CD4-positive, CD25-positive, alpha-beta regulatory T cell (primary cell): Measurements from ENCODE around the gene MTX1. TPM values are rescaled to one million over a fixed set of nuclear protein-coding genes. Genes with fewer than 3 reads are reported as not detected.
A peak's percentile ranks its signal among the peaks of the same experiment; 100 is the strongest.
"Not testable (repeated sequence)": the region's sequence is repeated elsewhere in the genome, so short reads cannot be mapped to it uniquely, and the experiment has no call there.

Experiments used
- ATAC-seq, 2 donors: fragments of 150-1000 bp; cut with Tn5 transposase; one replicate each; pipeline ENCODE4 v1.10.0; 2021; ENCODE audit warnings: low read depth in 2 of 2, moderate number of reproducible peaks in 2 of 2, moderate library complexity in 1 of 2
- DNase-seq, 3 donors: peaks; one replicate each; pipeline versions ENCODE4 v3.0.0 to v3.0.0-alpha.2; 2012 to 2022; ENCODE audit warnings: mixed read lengths in 1 of 3
- H3K27ac ChIP-seq: one replicate; pipeline ENCODE4 v1.7.0; 2013; ENCODE audit warnings: mild to moderate bottlenecking, low read length; ENCODE audit not compliant: insufficient read depth, poor library complexity, severe bottlenecking
- H3K27me3 ChIP-seq: one replicate; pipeline ENCODE4 v1.7.0; 2013; ENCODE audit warnings: low read length; ENCODE audit not compliant: control insufficient read depth, insufficient read depth
- H3K36me3 ChIP-seq: one replicate; pipeline ENCODE4 v1.7.0; 2013; ENCODE audit warnings: mild to moderate bottlenecking, low read length, moderate library complexity; ENCODE audit not compliant: control insufficient read depth, insufficient read depth
- H3K4me1 ChIP-seq: 2 replicates; pipeline ENCODE4 v1.7.0; 2013; ENCODE audit warnings: mild to moderate bottlenecking, low read length; ENCODE audit not compliant: insufficient read depth, control insufficient read depth, poor library complexity, severe bottlenecking
- H3K4me3 ChIP-seq: one replicate; pipeline ENCODE4 v1.7.0; 2013; ENCODE audit warnings: low read depth, mild to moderate bottlenecking, low read length, moderate library complexity
- H3K9me3 ChIP-seq, 2 experiments: 1 replicate in 1 of 2; 2 replicates in 1 of 2; pipeline ENCODE4 v1.7.0; 2013; ENCODE audit warnings: low read length in 2 of 2, mild to moderate bottlenecking in 1 of 2, moderate library complexity in 1 of 2; ENCODE audit not compliant: control insufficient read depth in 2 of 2
- H3K27ac Mint-ChIP-seq, 3 donors: one replicate each; pipeline ENCODE4 v1.8.0; 2020 to 2022; ENCODE audit warnings: mild to moderate bottlenecking in 3 of 3, mixed read lengths in 3 of 3, moderate library complexity in 2 of 3
- H3K27me3 Mint-ChIP-seq: one replicate; pipeline ENCODE4 v1.8.0; 2022; ENCODE audit warnings: mild to moderate bottlenecking, mixed read lengths
- H3K36me3 Mint-ChIP-seq: one replicate; pipeline ENCODE4 v1.8.0; 2020; ENCODE audit warnings: mixed read lengths
- H3K4me1 Mint-ChIP-seq, 4 donors: one replicate each; pipeline ENCODE4 v1.8.0; 2020 to 2022; ENCODE audit warnings: mixed read lengths in 4 of 4, mild to moderate bottlenecking in 1 of 4
- H3K4me3 Mint-ChIP-seq, 4 donors: one replicate each; pipeline ENCODE4 v1.8.0; 2020 to 2022; ENCODE audit warnings: mild to moderate bottlenecking in 4 of 4, mixed read lengths in 4 of 4, moderate library complexity in 3 of 4
- H3K9me3 Mint-ChIP-seq, 7 donors: one replicate each; pipeline ENCODE4 v1.8.0; 2020 to 2022; ENCODE audit warnings: mixed read lengths in 7 of 7, mild to moderate bottlenecking in 3 of 7, moderate library complexity in 2 of 7
- polyA plus RNA-seq, 4 donors: library from polyadenylated mRNA; unstranded; fragments of 300-500 nt; fragmentation: Illumina TruSeq; gene quantifications; one replicate each; pipeline ENCODE4 v1.2.3, GENCODE V29; 2021
- total RNA-seq: library from RNA; stranded (reverse); gene quantifications from one replicate; pipeline ENCODE4 v1.2.3, GENCODE V29; 2022

MTX1 gene, protein sequence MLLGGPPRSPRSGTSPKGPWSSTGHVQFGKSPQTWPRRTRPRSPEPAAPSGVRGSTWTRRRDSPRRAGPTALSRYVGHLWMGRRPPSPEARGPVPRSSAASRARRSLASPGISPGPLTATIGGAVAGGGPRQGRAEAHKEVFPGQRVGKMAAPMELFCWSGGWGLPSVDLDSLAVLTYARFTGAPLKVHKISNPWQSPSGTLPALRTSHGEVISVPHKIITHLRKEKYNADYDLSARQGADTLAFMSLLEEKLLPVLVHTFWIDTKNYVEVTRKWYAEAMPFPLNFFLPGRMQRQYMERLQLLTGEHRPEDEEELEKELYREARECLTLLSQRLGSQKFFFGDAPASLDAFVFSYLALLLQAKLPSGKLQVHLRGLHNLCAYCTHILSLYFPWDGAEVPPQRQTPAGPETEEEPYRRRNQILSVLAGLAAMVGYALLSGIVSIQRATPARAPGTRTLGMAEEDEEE
- total RNA-seq (18.4 TPM), polyA plus RNA-seq (10 to 100 TPM; 44.3 to 52.2 (median 49.0) TPM)

DNA sequence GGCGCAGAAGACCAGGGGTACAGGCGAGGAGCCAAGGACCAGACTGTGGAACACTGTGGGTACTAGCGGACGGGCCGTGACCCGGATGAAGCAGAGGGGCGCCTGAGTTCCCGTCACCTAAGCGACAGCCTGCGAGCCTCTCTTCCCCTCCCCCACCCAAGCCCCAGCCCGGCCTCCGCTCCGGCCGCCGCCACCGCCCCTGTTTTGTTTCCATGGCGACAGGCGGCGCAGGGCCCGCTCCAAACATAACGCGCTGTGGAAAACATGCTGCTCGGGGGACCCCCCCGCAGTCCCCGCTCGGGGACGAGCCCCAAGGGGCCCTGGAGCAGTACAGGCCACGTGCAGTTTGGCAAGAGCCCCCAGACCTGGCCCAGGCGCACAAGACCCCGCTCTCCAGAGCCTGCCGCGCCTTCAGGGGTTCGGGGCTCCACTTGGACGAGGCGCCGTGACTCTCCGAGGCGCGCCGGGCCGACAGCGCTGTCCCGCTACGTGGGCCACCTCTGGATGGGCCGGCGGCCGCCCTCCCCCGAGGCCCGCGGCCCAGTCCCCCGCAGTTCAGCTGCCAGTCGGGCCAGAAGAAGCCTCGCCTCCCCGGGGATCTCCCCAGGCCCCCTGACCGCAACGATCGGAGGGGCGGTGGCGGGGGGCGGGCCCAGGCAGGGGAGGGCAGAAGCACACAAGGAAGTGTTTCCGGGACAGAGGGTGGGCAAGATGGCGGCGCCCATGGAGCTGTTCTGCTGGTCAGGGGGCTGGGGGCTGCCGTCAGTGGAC is at the start of gene MTX1:
Gene MTX1 (plus strand): TSS at position 155 of the 771 bp plus-strand sequence. CDS start 110 bp downstream, at position 265.
- DNase-seq = peak; percentile 87 to 89 (median 88)
- Histone ChIP-seq H3K27ac (peak within 1 kb of the TSS; percentile 99), H3K9me3 (no peaks in the 10 kb centered on the region), H3K36me3 (peaks cover 4% of the 10 kb centered on the region), H3K27me3 (no peaks in the 10 kb centered on the region), H3K4me3 (peak within 1 kb of the TSS; percentile 93), H3K4me1 (peaks cover 27% of the 10 kb centered on the region)
- H3K9me3 Mint-ChIP-seq = no peaks in the 10 kb centered on the region
- H3K27me3 Mint-ChIP-seq = no peaks in the 10 kb centered on the region
- H3K4me3 Mint-ChIP-seq = peak within 1 kb of the TSS; percentile 87 to 96 (median 92)
- H3K4me1 Mint-ChIP-seq = peaks cover 5 to 27% (median 21%) of the 10 kb centered on the region in 4 donors
- H3K36me3 Mint-ChIP-seq = peaks cover 5% of the 10 kb centered on the region
- H3K27ac Mint-ChIP-seq = peak within 1 kb of the TSS; percentile 93 to 96 (median 95)
- peak; percentile 84 for ATAC-seq

DNA sequence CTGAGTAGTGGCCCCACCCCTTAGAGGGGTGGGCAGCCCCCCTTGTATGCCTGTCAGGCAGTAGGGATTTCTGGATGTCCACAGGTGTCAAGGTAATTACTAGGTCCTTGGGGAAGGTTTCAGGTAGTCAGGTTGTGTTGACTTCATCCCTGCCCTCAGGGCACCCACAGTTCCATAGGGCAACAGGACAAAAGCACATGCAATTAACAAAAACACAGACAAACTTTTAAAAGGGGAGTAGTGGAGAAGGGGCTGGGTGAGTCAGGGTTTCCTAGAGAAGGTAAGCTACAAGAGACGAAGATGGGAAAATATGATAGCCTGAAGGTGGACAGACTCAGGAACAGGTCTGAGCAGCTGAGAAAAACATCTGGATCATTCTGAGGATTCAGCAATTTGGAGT is 49.5 kb upstream of the MTX1 start:
- Mint-ChIP-seq H3K4me3 (no peak overlapping the region), H3K36me3 (no peaks in the 10 kb centered on the region), H3K4me1 (no peaks in the 10 kb centered on the region), H3K27ac (no peak overlapping the region), H3K9me3 (peaks cover 0 to 1% (median 0%) of the 10 kb centered on the region in 7 donors), H3K27me3 (peaks cover 23% of the 10 kb centered on the region)
- H3K4me3 ChIP-seq = no peak overlapping the region
- no peak for DNase-seq
- peaks cover 4% of the 10 kb centered on the region for H3K27me3 ChIP-seq
- H3K27ac ChIP-seq = no peak overlapping the region
- ATAC-seq = no peak
- no peaks in the 10 kb centered on the region for H3K4me1 ChIP-seq
- no peaks in the 10 kb centered on the region for H3K36me3 ChIP-seq
- no peaks in the 10 kb centered on the region for H3K9me3 ChIP-seq

DNA sequence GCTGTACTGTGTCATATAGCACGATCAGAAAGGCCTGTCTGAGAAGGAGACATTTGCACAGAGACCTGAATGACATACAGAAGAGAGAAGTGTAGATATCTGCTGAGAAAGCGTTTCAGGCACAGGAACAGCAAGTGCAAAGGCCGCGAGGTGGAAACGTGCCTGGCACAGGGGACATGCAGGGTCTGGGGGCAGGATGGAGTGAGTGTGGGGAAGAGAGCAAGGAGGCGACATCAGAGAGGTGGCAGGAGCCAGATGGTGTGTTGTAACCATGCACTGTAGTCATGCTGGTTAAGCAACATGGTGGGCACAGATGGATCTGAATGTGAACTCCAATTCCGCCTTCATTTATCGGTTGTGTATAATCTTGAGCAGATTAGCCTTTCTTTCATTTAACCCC is 48.4 kb upstream of the MTX1 start:
- Mint-ChIP-seq H3K4me3 (no peak overlapping the region), H3K36me3 (no peaks in the 10 kb centered on the region), H3K27me3 (peaks cover 13% of the 10 kb centered on the region), H3K9me3 (peaks cover 0 to 1% (median 0%) of the 10 kb centered on the region in 7 donors), H3K27ac (peak overlapping the region in 2 of 3 donors; percentile 29 to 57), H3K4me1 (no peaks in the 10 kb centered on the region)
- no peaks in the 10 kb centered on the region for H3K36me3 ChIP-seq
- no peak overlapping the region for H3K27ac ChIP-seq
- no peak for DNase-seq
- peaks cover 4% of the 10 kb centered on the region for H3K27me3 ChIP-seq
- no peaks in the 10 kb centered on the region for H3K4me1 ChIP-seq
- no peak for ATAC-seq
- H3K9me3 ChIP-seq = no peaks in the 10 kb centered on the region
- no peak overlapping the region for H3K4me3 ChIP-seq

DNA sequence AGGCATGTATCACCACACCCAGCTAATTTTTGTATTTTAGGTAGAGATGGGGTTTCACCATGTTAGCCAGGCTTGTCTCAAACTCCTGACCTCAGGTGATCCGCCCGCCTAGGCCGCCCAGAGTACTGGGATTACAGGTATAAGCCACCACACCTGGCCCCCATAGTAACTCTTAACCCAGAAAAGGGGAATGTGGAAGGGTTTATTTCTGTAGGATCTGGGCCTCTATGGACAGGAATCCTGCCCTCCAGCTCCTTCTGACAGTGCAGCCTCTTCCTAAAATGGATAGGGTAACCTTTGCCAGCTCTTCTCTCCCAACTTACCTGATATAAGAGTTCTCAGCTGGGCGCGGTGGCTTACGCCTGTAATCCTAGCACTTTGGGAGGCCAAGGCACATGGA is 45.9 kb upstream of the MTX1 start:
- not testable (repeated sequence) for H3K27me3 Mint-ChIP-seq, H3K27ac Mint-ChIP-seq, H3K9me3 Mint-ChIP-seq, H3K27me3 ChIP-seq, H3K27ac ChIP-seq, DNase-seq, H3K36me3 ChIP-seq, ATAC-seq, H3K9me3 ChIP-seq, H3K36me3 Mint-ChIP-seq, H3K4me3 ChIP-seq, H3K4me1 Mint-ChIP-seq, H3K4me3 Mint-ChIP-seq, H3K4me1 ChIP-seq

DNA sequence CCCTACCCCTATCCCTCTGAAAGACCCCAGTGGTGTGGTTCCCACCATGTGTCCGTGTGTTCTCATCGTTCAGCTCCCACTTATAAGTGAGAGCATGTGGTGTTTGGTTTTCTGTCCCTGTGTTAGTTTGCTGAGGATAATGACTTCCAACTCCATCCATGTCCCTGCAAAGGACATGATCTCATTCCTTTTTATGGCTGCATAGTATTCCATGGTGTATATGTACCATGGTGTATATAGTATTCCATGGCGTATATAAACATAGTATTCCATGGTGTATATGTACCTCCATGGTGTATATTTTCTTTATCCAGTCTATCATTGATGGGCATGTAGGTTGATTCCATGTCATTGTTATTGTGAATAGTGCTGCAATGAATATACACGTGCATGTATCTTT is 44.7 kb upstream of the MTX1 start:
- DNase-seq, H3K27me3 Mint-ChIP-seq, H3K9me3 ChIP-seq, H3K27me3 ChIP-seq, H3K27ac Mint-ChIP-seq, H3K4me1 ChIP-seq, H3K27ac ChIP-seq, H3K4me3 ChIP-seq, H3K36me3 Mint-ChIP-seq, H3K4me3 Mint-ChIP-seq, H3K36me3 ChIP-seq, H3K9me3 Mint-ChIP-seq, ATAC-seq: not testable (repeated sequence)
- peaks cover 0 to 11% (median 6%) of the 10 kb centered on the region in 4 donors for H3K4me1 Mint-ChIP-seq

DNA sequence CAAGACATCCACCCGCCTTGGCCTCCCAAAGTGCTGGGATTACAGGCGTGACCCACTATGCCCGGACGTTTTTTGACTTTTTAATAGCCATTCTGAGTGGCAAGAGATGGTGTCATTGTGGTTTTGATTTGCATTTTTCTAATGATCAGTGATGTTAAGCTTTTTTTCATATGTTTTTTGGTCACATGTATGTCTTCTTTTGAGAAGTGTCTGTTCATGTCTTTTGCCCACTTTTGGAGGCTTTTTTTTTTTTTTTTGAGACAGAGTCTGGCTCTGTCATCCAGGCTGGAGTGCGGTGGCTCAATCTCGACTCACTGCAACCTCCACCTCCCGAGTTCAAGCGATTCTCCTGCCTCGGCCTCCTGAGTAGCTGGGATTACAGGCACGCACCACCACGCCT is 43.9 kb upstream of the MTX1 start:
- not testable (repeated sequence) for H3K27me3 ChIP-seq, H3K9me3 ChIP-seq, H3K4me3 Mint-ChIP-seq, H3K4me1 ChIP-seq, H3K27ac Mint-ChIP-seq, H3K36me3 ChIP-seq, H3K27me3 Mint-ChIP-seq, H3K27ac ChIP-seq, DNase-seq, H3K36me3 Mint-ChIP-seq, H3K9me3 Mint-ChIP-seq, H3K4me3 ChIP-seq, ATAC-seq
- H3K4me1 Mint-ChIP-seq = peaks cover 5 to 13% (median 9%) of the 10 kb centered on the region in 4 donors

DNA sequence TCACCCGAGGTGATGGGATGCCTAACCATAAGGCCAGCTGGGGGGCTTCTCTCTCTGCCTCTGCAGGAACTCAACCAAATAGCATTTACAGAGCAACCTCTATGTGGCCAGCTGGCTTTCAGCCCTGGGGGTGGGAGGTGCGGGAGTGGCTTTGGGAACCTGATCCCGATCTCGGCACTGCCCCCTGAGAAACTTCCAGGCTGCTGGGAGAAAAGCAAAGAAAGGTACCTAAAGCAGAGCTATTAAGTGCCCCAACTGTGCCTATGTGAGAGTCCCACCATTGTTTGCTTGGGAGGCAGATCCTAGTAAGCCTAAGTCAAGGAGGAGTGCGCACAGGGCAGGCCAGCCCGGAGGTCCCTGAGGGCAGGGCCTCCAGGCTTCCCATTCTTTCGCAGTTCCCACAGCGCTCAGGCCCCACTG is 42.4 kb upstream of the MTX1 start:
- no peak overlapping the region for H3K27ac ChIP-seq
- peaks cover 5% of the 10 kb centered on the region for H3K4me1 ChIP-seq
- H3K36me3 Mint-ChIP-seq = peaks cover 10% of the 10 kb centered on the region
- DNase-seq (no peak), ATAC-seq (no peak)
- peaks cover 18% of the 10 kb centered on the region for H3K36me3 ChIP-seq
- no peaks in the 10 kb centered on the region for H3K9me3 Mint-ChIP-seq
- peaks cover 4% of the 10 kb centered on the region for H3K27me3 Mint-ChIP-seq
- no peak overlapping the region for H3K27ac Mint-ChIP-seq
- no peaks in the 10 kb centered on the region for H3K27me3 ChIP-seq
- H3K4me3 Mint-ChIP-seq = no peak overlapping the region
- H3K4me1 Mint-ChIP-seq = peaks cover 7 to 18% (median 12%) of the 10 kb centered on the region in 4 donors
- no peak overlapping the region for H3K4me3 ChIP-seq
- H3K9me3 ChIP-seq = no peaks in the 10 kb centered on the region
